Osteoblast (primary cell): ENCODE data around the gene SAPCD2. TPM values are rescaled to one million over a fixed set of nuclear protein-coding genes. Genes with fewer than 3 reads are reported as not detected.

Source experiments
- DNase-seq: peaks from one replicate; pipeline ENCODE4 v3.0.0; 2011; ENCODE audit warnings: low spot score, mixed read lengths; ENCODE audit not compliant: insufficient read length; ENCODE audit errors: missing footprints
- H2AFZ ChIP-seq: 2 replicates; pipeline ENCODE4 v1.6.0; 2011; ENCODE audit warnings: mild to moderate bottlenecking, low read length
- H3K27ac ChIP-seq: 2 replicates; pipeline ENCODE4 v1.5.1; 2011; ENCODE audit warnings: mild to moderate bottlenecking, low read depth, low read length, moderate library complexity
- H3K27me3 ChIP-seq: 2 replicates; pipeline ENCODE4 v1.6.0; 2012; ENCODE audit warnings: mild to moderate bottlenecking, control low read depth, inconsistent platforms, low read length, moderate library complexity; ENCODE audit not compliant: insufficient read depth
- H3K36me3 ChIP-seq: 2 replicates; pipeline ENCODE4 v1.5.1; 2011; ENCODE audit warnings: mild to moderate bottlenecking, low read length, control low read depth, moderate library complexity; ENCODE audit not compliant: insufficient read depth
- H3K4me1 ChIP-seq: 2 replicates; pipeline ENCODE4 v1.5.1; 2011; ENCODE audit warnings: mild to moderate bottlenecking, low read length, control low read depth, moderate library complexity; ENCODE audit not compliant: insufficient read depth
- H3K4me2 ChIP-seq: 2 replicates; pipeline ENCODE4 v1.6.0; 2011; ENCODE audit warnings: mild to moderate bottlenecking, low read length; ENCODE audit not compliant: insufficient read depth
- H3K4me3 ChIP-seq: fragments of 200-600 bp; sonication (generic); 3 replicates; pipeline ENCODE4 v1.5.1; 2012; ENCODE audit warnings: mild to moderate bottlenecking, low read length, inconsistent platforms; ENCODE audit not compliant: insufficient read depth
- H3K79me2 ChIP-seq: 2 replicates; pipeline ENCODE4 v1.6.0; 2012; ENCODE audit warnings: mild to moderate bottlenecking, low read length, control low read depth, inconsistent platforms; ENCODE audit not compliant: insufficient read depth
- H3K9me3 ChIP-seq: 2 replicates; pipeline ENCODE4 v1.5.1; 2011; ENCODE audit warnings: low read depth, low read length, control low read depth
- H4K20me1 ChIP-seq: 2 replicates; pipeline ENCODE4 v1.6.0; 2012; ENCODE audit warnings: mild to moderate bottlenecking, low read length, control low read depth; ENCODE audit not compliant: insufficient read depth
- total RNA-seq: library from RNA; depleted of rRNA; stranded (reverse); fragments of >200 nt; gene quantifications from 2 replicates; pipeline ENCODE4 v1.2.3, GENCODE V29; 2012
- TF ChIP-seq, protein P1 (sequence below): IDR thresholded peaks from 2 replicates; pipeline ENCODE4 v1.5.1; 2011; ENCODE audit warnings: mild to moderate bottlenecking, low read depth, low read length, moderate library complexity; ENCODE audit errors: extremely low read depth

SAPCD2 gene
- total RNA-seq, 1 donor: 1.1 TPM

- no peaks in the 10 kb centered on the region for H3K36me3 ChIP-seq
- H3K27me3 ChIP-seq: no peaks in the 10 kb centered on the region
- H3K27ac ChIP-seq: no peak overlapping the region
- no peak overlapping the region for H3K4me2 ChIP-seq
- peaks cover 9% of the 10 kb centered on the region for H4K20me1 ChIP-seq
- H3K79me2 ChIP-seq: no peaks in the 10 kb centered on the region
- TF ChIP-seq, protein P1, sequence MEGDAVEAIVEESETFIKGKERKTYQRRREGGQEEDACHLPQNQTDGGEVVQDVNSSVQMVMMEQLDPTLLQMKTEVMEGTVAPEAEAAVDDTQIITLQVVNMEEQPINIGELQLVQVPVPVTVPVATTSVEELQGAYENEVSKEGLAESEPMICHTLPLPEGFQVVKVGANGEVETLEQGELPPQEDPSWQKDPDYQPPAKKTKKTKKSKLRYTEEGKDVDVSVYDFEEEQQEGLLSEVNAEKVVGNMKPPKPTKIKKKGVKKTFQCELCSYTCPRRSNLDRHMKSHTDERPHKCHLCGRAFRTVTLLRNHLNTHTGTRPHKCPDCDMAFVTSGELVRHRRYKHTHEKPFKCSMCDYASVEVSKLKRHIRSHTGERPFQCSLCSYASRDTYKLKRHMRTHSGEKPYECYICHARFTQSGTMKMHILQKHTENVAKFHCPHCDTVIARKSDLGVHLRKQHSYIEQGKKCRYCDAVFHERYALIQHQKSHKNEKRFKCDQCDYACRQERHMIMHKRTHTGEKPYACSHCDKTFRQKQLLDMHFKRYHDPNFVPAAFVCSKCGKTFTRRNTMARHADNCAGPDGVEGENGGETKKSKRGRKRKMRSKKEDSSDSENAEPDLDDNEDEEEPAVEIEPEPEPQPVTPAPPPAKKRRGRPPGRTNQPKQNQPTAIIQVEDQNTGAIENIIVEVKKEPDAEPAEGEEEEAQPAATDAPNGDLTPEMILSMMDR: no peak
- H2AFZ ChIP-seq: no peak overlapping the region
- H3K4me1 ChIP-seq: no peaks in the 10 kb centered on the region
- no peak overlapping the region for H3K4me3 ChIP-seq
- H3K9me3 ChIP-seq: no peaks in the 10 kb centered on the region
- no peak for DNase-seq
Observed at GRCh38 chr9:137020771-137021567, 49.4 kb downstream of the SAPCD2 start.

GRCh38 chr9:137019891-137020683, 50.3 kb downstream of the SAPCD2 start:
- Histone ChIP-seq H3K9me3 (no peaks in the 10 kb centered on the region), H3K4me2 (no peak overlapping the region)
- no peak for DNase-seq

GRCh38 chr9:137018761-137019559, 51.4 kb downstream of the SAPCD2 start:
- DNase-seq: no peak
- no peak overlapping the region for H3K4me2 ChIP-seq
- no peak overlapping the region for H3K27ac ChIP-seq
- H2AFZ ChIP-seq: no peak overlapping the region
- H3K79me2 ChIP-seq: no peaks in the 10 kb centered on the region
- peaks cover 6% of the 10 kb centered on the region for H4K20me1 ChIP-seq
- no peaks in the 10 kb centered on the region for H3K9me3 ChIP-seq
- no peaks in the 10 kb centered on the region for H3K4me1 ChIP-seq
- H3K4me3 ChIP-seq: no peak overlapping the region
- TF ChIP-seq, protein P1: no peak
- H3K36me3 ChIP-seq: no peaks in the 10 kb centered on the region
- H3K27me3 ChIP-seq: no peaks in the 10 kb centered on the region

More at GRCh38 chr9:137019891-137020683, 50.3 kb downstream of the SAPCD2 start:
- H3K79me2 ChIP-seq: no peaks in the 10 kb centered on the region
- H3K27ac ChIP-seq: no peak overlapping the region
- H2AFZ ChIP-seq: no peak overlapping the region
- H4K20me1 ChIP-seq: peaks cover 6% of the 10 kb centered on the region
- TF ChIP-seq, protein P1: no peak
- no peak overlapping the region for H3K4me3 ChIP-seq
- H3K36me3 ChIP-seq: no peaks in the 10 kb centered on the region
- H3K27me3 ChIP-seq: no peaks in the 10 kb centered on the region
- no peaks in the 10 kb centered on the region for H3K4me1 ChIP-seq
